Measurements from ENCODE around the gene DOC2B.
"Not testable (repeated sequence)": the region's sequence is repeated elsewhere in the genome, so short reads cannot be mapped to it uniquely, and the experiment has no call there.

DOC2B gene

DNA sequence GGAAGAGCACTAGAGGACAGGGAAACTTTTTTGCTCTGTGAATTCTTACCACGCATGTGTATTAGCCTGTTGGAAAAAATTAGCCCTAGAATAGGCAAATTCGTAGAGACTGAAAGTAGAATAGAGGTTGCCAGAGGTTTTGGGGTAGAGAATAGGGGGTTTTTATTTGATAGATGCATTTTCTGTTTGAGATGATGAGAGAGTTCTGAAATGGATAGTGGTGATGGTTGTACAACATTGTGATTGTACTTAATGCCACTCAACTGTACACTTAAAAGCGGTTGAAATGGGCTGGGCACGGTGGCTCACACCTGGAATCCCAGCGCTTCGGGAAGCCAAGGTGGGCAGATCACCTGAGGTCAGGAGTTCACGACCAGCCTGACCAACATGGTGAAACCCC, 8.0 kb upstream of the DOC2B start:
- DNase-seq (ENCODE audit: low read depth): no peak

- DNase-seq (ENCODE audit: low read depth): no peak
Observed at GRCh38 chr17:187130-187529, 5.7 kb upstream of the DOC2B start.

GRCh38 chr17:185445-186138, 4.1 kb upstream of the DOC2B start:
- peak; percentile 1 for DNase-seq (ENCODE audit: low read depth)

- no peak for DNase-seq (ENCODE audit: low read depth)
Observed at GRCh38 chr17:183021-183420, 1.6 kb upstream of the DOC2B start.

GRCh38 chr17:182050-182751, 751 bp upstream of the DOC2B start:
- no peak for DNase-seq (ENCODE audit: low read depth)

GRCh38 chr17:180381-181244, 837 bp downstream of the DOC2B start:
- no peak for DNase-seq (ENCODE audit: low read depth)

GRCh38 chr17:179781-180380, 1.6 kb downstream of the DOC2B start:
- no peak for DNase-seq (ENCODE audit: low read depth)

- DNase-seq (ENCODE audit: low read depth): no peak
Observed at GRCh38 chr17:179066-179432, 2.4 kb downstream of the DOC2B start.

DNA sequence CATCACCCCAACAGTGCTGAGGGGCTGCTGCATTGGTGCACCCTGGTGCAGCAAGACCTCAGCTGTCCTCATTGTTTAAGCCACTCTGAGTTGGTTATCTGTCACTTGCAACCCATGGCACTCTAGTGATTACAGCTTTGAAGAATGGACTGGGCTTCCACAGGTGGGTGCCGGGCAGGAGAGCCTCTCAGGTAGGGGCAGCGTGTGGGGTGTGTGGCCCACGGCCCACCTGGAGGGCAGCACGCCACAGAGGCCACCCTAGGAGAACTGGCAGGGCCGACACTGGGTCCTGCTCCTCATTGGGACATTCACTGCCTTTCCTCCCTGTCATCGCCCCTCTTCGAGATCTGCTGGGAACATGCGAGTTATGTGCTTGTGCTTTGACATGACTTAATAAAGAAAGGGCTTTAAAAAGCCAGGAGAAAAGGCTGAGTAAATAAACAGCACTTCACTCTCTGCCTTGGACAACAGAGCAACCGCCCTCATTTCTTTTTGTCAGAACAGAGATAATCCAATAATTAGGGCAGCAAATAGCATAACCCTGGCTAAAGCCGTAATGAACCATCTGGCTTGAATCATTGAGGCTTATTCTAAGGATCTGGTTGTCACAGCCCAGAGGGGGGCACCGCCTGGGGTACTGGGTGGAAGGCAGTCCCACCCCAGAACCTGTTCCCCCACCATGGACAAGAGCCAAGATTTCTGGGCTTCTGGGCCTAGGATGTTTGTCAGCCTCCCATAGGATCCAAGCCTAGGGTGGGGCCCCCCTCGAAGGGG, 3.0 kb downstream of the DOC2B start:
- DNase-seq (ENCODE audit: low read depth): no peak

- DNase-seq (ENCODE audit: low read depth): no peak
Observed at GRCh38 chr17:177762-178161, 3.7 kb downstream of the DOC2B start.

GRCh38 chr17:177155-177554, 4.3 kb downstream of the DOC2B start:
- DNase-seq (ENCODE audit: low read depth): no peak

DNA sequence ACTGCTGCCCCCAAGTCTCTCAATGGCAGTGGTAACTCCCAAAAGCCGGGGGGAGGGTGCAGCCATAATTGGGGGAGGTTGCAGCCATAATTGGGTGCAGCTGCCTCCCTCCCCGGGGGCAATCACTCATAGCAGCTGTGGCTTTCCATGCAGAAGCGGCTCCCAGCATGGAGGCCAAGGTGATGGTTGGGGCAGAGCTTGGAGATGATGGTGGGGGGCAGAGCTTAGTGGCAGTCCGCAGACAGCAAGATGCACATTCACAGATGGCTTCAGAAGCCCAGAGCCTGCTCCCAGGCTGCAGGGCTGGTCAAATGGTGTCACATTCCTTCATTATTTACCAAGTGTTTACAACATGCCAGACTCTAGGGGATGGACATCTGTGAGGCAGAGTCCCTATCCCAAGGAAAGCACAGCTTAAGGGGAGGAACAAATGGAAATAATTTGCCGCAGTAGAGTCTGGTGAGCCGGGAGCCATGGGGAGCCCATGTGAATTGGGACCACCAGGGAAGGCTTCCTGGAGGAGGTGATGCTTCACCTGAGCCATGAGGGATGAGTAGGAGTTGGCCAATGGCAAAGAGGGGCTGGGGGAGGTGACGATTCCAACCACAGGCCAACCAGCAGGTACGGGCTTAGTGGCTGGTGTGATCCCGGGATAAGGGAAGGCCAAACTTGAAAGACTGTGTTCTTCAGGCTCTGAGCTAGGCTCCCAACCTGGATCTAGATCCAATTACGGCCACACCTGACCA, 8.1 kb downstream of the DOC2B start:
- DNase-seq (ENCODE audit: low read depth): no peak

GRCh38 chr17:172401-172800, 9.0 kb downstream of the DOC2B start:
- no peak for DNase-seq (ENCODE audit: low read depth)

GRCh38 chr17:171871-172270, 9.6 kb downstream of the DOC2B start:
- no peak for DNase-seq (ENCODE audit: low read depth)

- DNase-seq (ENCODE audit: low read depth): no peak
Observed at GRCh38 chr17:170130-170670, 11.2 kb downstream of the DOC2B start.

DNA sequence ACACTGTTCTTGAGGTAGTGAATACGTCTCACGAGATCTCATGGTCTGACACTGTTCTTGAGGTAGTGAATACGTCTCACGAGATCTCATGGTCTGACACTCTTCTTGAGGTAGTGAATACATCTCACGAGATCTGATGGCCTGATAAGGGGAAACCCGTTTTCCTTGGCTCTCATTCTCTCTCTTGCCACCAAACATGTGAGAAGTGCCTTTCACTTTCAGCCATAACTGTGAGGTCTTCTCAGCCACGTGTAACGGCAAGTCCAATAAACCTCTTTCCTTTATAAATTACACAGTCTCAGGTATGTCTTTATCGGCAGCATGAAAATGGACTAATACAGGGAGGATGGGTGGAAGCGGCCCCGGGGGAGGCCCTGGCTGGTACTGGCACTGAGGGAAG, 12.8 kb downstream of the DOC2B start:
- DNase-seq (ENCODE audit: low read depth): not testable (repeated sequence)

DNA sequence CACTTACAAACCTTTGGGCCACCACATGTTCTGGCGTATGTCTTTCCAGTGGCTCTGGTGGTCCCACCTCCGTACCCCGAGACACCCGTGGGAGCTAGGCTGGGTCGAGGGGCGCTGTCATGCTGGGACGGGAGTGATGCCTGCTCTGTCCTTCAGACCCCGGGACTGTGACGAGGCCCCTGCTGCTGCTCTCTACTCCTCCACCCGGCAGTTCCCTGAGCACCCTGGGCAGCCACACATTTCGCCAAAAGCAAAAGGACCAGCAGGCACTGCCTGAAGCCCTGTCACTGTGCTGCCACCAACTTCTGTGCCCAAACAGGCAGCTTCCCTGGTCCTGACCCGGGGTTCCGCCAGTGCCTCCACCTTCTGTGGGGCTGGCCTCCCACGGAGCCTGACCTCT, 15.5 kb downstream of the DOC2B start:
- no peak for DNase-seq (ENCODE audit: low read depth)

DNA sequence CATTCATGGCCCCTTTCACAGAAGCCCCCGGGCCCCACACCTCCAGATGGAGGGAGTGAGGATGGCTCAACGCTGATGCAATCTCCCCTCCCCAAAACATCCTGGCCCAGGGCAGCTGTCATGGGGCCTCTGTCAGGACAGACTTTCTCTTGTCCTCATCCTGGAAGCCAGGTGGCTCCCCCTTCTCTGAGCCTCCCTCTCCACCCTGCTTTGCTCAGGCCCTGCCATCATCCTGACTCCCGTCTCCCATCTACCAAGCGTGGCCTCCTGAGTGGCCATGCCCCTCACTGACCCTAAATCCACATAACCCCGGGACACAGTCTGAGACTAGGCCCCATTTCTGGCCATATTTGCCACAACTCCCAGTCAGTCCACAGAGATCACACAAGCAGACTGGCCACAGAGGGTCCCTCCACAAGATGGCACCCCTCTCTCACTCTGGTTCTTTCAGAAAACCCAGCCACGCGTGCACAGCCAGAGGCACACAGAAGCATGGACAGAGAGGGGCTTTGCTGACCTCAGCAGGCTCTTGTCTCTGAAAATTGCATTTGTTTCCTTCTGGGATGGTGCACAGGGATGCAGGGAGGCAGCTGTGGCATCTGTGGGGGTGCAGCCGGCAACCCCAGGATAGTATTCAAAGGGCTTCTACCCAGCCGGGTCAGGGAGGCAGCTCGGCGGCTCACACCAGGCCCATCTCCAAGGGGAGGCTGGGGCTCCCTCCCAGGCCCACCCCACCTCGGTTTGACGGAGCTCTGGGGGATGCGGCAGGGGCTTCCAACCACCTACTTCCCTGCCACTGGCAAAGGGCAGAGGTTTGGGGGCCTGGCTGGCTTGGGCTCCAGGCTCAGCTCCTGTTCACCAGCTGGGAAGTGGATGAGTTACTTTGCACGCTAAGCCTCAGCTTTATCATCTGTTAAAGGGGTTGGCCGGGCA, 16.9 kb downstream of the DOC2B start:
- DNase-seq (ENCODE audit: low read depth): no peak

DNA sequence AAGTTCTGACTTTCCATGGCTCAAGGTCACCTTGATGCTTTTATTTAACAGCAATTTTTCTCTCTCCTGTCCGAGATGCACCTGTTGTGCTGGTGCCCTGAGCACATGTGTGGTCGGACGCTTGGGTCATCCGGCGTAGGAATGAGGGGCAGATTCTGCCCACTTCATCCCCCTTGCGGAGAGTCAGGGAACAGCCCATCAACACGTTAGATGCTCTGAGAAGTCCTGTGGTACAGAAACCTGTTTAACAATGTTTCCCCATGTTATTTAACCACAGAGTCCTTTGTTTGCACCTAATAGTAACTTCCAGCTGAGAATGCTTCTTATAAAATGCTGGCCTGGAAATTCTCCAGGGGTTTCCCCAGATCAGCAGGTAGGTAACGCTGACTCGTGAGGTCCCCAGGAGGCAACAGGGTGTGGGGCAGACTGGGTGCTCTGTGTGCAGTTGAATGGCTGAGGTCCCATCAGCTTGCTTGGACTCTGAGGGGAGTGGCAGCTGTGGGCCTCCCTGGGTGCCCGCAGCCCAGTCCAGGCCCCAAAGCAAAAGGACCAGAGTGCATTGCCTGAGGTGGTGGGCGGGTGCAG, 17.8 kb downstream of the DOC2B start:
- DNase-seq (ENCODE audit: low read depth): no peak
